IMR-90 (cell line): ENCODE measurements around the gene KDM2B. TPM values are rescaled to one million over a fixed set of nuclear protein-coding genes. Genes with fewer than 3 reads are reported as not detected.

Experiments
- ATAC-seq: fragments of 200-7000 bp; cut with Tn5 transposase; 2 replicates; pipeline ENCODE4 v1.9.1; 2020; ENCODE audit warnings: low read depth, mild to moderate bottlenecking, moderate library complexity
- BruUV-seq: library from RNA; stranded (reverse); fragments of 400-500 nt; replicated peaks from 2 replicates; lab custom pipeline; 2021; lab: Mats Ljungman, UMichigan
- CTCF ChIA-PET: fragments of 300-600 bp; formaldehyde crosslinking; extraction: SDS; loops from one replicate; lab custom pipeline; 2021; ENCODE audit warnings: antibody characterized with exemption; lab: Yijun Ruan, JAX
- POLR2A ChIA-PET: fragments of 300-600 bp; sonication (Branson Sonifier 250); formaldehyde crosslinking; loops from one replicate; lab custom pipeline; 2022; ENCODE audit warnings: antibody characterized with exemption; ENCODE audit not compliant: unreplicated experiment; lab: Charles Lee
- DNase-seq: peaks from one replicate; pipeline ENCODE4 v3.0.0; 2013
- H2AFZ ChIP-seq: replicated peaks from 2 replicates; pipeline ENCODE3; 2013; ENCODE audit warnings: low read length, mild to moderate bottlenecking; ENCODE audit not compliant: poor library complexity
- H2AK5ac ChIP-seq: 2 replicates; pipeline ENCODE4 v1.6.1; 2013; ENCODE audit warnings: low read depth, low read length, inconsistent platforms
- H2AK9ac ChIP-seq: replicated peaks from 2 replicates; pipeline ENCODE3; 2013; ENCODE audit warnings: mild to moderate bottlenecking, low read depth, low read length, moderate library complexity; ENCODE audit not compliant: poor library complexity
- H2BK120ac ChIP-seq: 2 replicates; pipeline ENCODE4 v1.6.1; 2013; ENCODE audit warnings: low read depth, low read length, inconsistent platforms
- H2BK15ac ChIP-seq: 3 replicates; pipeline ENCODE4 v1.6.1; 2013; ENCODE audit warnings: low read depth, low read length, inconsistent platforms
- H2BK20ac ChIP-seq: 2 replicates; pipeline ENCODE4 v1.6.1; 2013; ENCODE audit warnings: low read depth, mild to moderate bottlenecking, inconsistent platforms, low read length, moderate library complexity
- H2BK5ac ChIP-seq: 2 replicates; pipeline ENCODE4 v1.6.1; 2013; ENCODE audit warnings: mild to moderate bottlenecking, low read depth, low read length, inconsistent platforms; ENCODE audit not compliant: poor library complexity, severe bottlenecking
- H3K14ac ChIP-seq: replicated peaks from 2 replicates; pipeline ENCODE4 v1.6.1; 2013; ENCODE audit warnings: low read depth, low read length, inconsistent platforms
- H3K18ac ChIP-seq: 2 replicates; pipeline ENCODE4 v1.6.1; 2013; ENCODE audit warnings: low read depth, low read length, control low read depth
- H3K23ac ChIP-seq: 2 replicates; pipeline ENCODE4 v1.6.1; 2013; ENCODE audit warnings: low read depth, low read length, inconsistent platforms
- H3K27ac ChIP-seq: 2 replicates; pipeline ENCODE4 v1.5.1; 2013; ENCODE audit warnings: mild to moderate bottlenecking, control low read depth, low read length; ENCODE audit not compliant: insufficient read depth
- H3K27me3 ChIP-seq: 2 replicates; pipeline ENCODE4 v1.6.1; 2013; ENCODE audit warnings: low read length; ENCODE audit not compliant: control insufficient read depth, insufficient read depth
- H3K36me3 ChIP-seq: 2 replicates; pipeline ENCODE4 v1.6.1; 2013; ENCODE audit warnings: low read length, mixed read lengths; ENCODE audit not compliant: control insufficient read depth, insufficient read depth
- H3K4ac ChIP-seq: 2 replicates; pipeline ENCODE4 v1.6.1; 2013; ENCODE audit warnings: low read depth, low read length, inconsistent platforms
- H3K4me1 ChIP-seq: 2 replicates; pipeline ENCODE4 v1.6.1; 2013; ENCODE audit warnings: low read length, mixed read lengths; ENCODE audit not compliant: control insufficient read depth, insufficient read depth
- H3K4me2 ChIP-seq: 2 replicates; pipeline ENCODE4 v1.6.1; 2013; ENCODE audit warnings: low read depth, mild to moderate bottlenecking, control low read depth, low read length, moderate library complexity
- H3K4me3 ChIP-seq: 2 replicates; pipeline ENCODE4 v1.5.1; 2013; ENCODE audit warnings: low read depth, mild to moderate bottlenecking, control low read depth, low read length, moderate library complexity; ENCODE audit not compliant: insufficient read depth
- H3K56ac ChIP-seq: 2 replicates; pipeline ENCODE4 v1.6.1; 2013; ENCODE audit warnings: low read length, inconsistent platforms; ENCODE audit not compliant: insufficient read depth; ENCODE audit errors: extremely low read depth
- H3K79me1 ChIP-seq, 2 experiments: 2 replicates each; pipeline ENCODE4 v1.6.1; 2013; ENCODE audit warnings: low read length in 2 of 2, inconsistent platforms in 1 of 2, low read depth in 1 of 2
- H3K9ac ChIP-seq: 2 replicates; pipeline ENCODE4 v1.6.1; 2013; ENCODE audit warnings: low read depth, low read length, control low read depth
- H3K9me1 ChIP-seq: 2 replicates; pipeline ENCODE4 v1.6.1; 2013; ENCODE audit warnings: low read length, inconsistent platforms; ENCODE audit not compliant: insufficient read depth
- H3K9me3 ChIP-seq: 2 replicates; pipeline ENCODE4 v1.6.1; 2013; ENCODE audit warnings: low read length; ENCODE audit not compliant: control insufficient read depth, insufficient read depth
- H4K20me1 ChIP-seq: 2 replicates; pipeline ENCODE4 v1.6.1; 2013; ENCODE audit warnings: low read length, inconsistent platforms; ENCODE audit not compliant: insufficient read depth
- H4K5ac ChIP-seq: 2 replicates; pipeline ENCODE4 v1.6.1; 2013; ENCODE audit warnings: mild to moderate bottlenecking, low read depth, low read length, control low read depth
- H4K8ac ChIP-seq, 2 experiments: 2 replicates each; pipeline ENCODE4 v1.6.1; 2013; ENCODE audit warnings: low read depth in 2 of 2, low read length in 2 of 2, control low read depth in 1 of 2, inconsistent platforms in 1 of 2
- H4K91ac ChIP-seq: 2 replicates; pipeline ENCODE4 v1.6.1; 2013; ENCODE audit warnings: low read depth, low read length, inconsistent platforms; ENCODE audit not compliant: insufficient read depth
- CEBPB ChIP-seq: IDR thresholded peaks from 2 replicates; pipeline ENCODE4 v1.6.1; 2012; ENCODE audit warnings: low read depth, low read length, improper control_type of control experiment
- CHD1 ChIP-seq: IDR thresholded peaks from 2 replicates; pipeline ENCODE4 v1.6.1; 2012; ENCODE audit warnings: low read depth, low read length, improper control_type of control experiment
- CTCF ChIP-seq: conservative IDR thresholded peaks from 2 replicates; pipeline ENCODE4 v1.5.1; 2012; ENCODE audit warnings: mild to moderate bottlenecking, low read depth, low read length, improper control_type of control experiment
- ELK1 ChIP-seq: fragments of 150-350 bp; IDR thresholded peaks from 2 replicates; pipeline ENCODE4 v1.6.1; 2016; ENCODE audit warnings: low read depth, mild to moderate bottlenecking, low read length, moderate library complexity, borderline replicate concordance
- FOS ChIP-seq: fragments of 150-350 bp; IDR thresholded peaks from 2 replicates; pipeline ENCODE4 v1.6.1; 2016; ENCODE audit warnings: low read depth, low read length
- NFE2L2 ChIP-seq: fragments of 150-350 bp; IDR thresholded peaks from 2 replicates; pipeline ENCODE4 v1.6.1; 2016; ENCODE audit warnings: low read depth, mild to moderate bottlenecking, low read length
- POLR2A ChIP-seq: IDR thresholded peaks from 2 replicates; pipeline ENCODE4 v1.6.1; 2012; ENCODE audit warnings: mild to moderate bottlenecking, low read depth, low read length
- RAD21 ChIP-seq: IDR thresholded peaks from 2 replicates; pipeline ENCODE4 v1.6.1; 2012; ENCODE audit warnings: low read length, improper control_type of control experiment
- RFX5 ChIP-seq: IDR thresholded peaks from 2 replicates; pipeline ENCODE4 v1.8.0; 2012; ENCODE audit warnings: low read depth, mild to moderate bottlenecking, low read length, moderate library complexity
- WGBS, 2 experiments: methylation state at CpG; one replicate each; pipeline versions ENCODE4 v1.1.5 to v1.1.7; 2013; ENCODE audit warnings: missing lambda C conversion rate in 2 of 2; ENCODE audit not compliant: insufficient read length in 1 of 2; ENCODE audit errors: extremely low coverage in 2 of 2; 5-methylcytosine and 5-hydroxymethylcytosine counted together
- dilution Hi-C: fragments of 300-500 bp; cut with HindIII; formaldehyde crosslinking; loops from one replicate; pipeline ENCODE4 v1.14.3; 2018; ENCODE audit warnings: low sequenced_read_pairs; ENCODE audit not compliant: unreplicated experiment
- in situ Hi-C: fragments of 300-500 bp; cut with MboI; formaldehyde crosslinking; loops from 3 replicates; pipeline ENCODE4 v1.14.3; 2019; ENCODE audit warnings: low sequenced_read_pairs, inconsistent platforms, mixed read lengths
- intact Hi-C: fragments of 100-400 bp; cut with micrococcal nuclease; formaldehyde crosslinking; loops from 2 replicates; pipeline ENCODE4 v1.10.0; 2022
- polyA plus RNA-seq, 3 experiments: library from polyadenylated mRNA; depleted of rRNA; stranded (reverse); fragments of >200 nt; gene quantifications; 2 replicates each; pipeline ENCODE4 v1.2.3, GENCODE V29; 2012; ENCODE audit warnings: low replicate concordance in 1 of 3
- total RNA-seq: library from RNA; depleted of rRNA; stranded (reverse); fragments of >200 nt; gene quantifications from 2 replicates; pipeline ENCODE4 v1.2.3, GENCODE V29; 2012

The KDM2B gene
- total and polyA plus RNA-seq, 2 of the 4 experiments (the other 2 are of a cell fraction): 22.6 to 24.2 TPM

GRCh38 chr12:121529184-121529583, 51.6 kb downstream of the KDM2B start:
- Histone ChIP-seq H4K5ac (no peak overlapping the region), H2BK15ac (no peak overlapping the region), H2AFZ (no peak overlapping the region), H3K4ac (no peak overlapping the region), H3K4me1 (peaks cover 19% of the 10 kb centered on the region), H4K91ac (no peak overlapping the region), H2BK5ac (no peak overlapping the region), H3K56ac (no peak overlapping the region), H2BK20ac (no peak overlapping the region), H2AK5ac (no peak overlapping the region), H3K18ac (no peak overlapping the region), H3K36me3 (peaks cover 11% of the 10 kb centered on the region), H3K4me3 (no peak overlapping the region), H3K79me1 (peaks cover 9 to 37% of the 10 kb centered on the region in 2 experiments), H3K27ac (no peak overlapping the region), H3K23ac (no peak overlapping the region), H2AK9ac (no peak overlapping the region), H3K9me1 (peaks cover 30% of the 10 kb centered on the region; the same call in 1 of the 2 replicates), H3K9ac (no peak overlapping the region), H3K14ac (no peak overlapping the region), H3K9me3 (no peaks in the 10 kb centered on the region), H4K20me1 (peaks cover 4% of the 10 kb centered on the region; the same call in 1 of the 2 replicates), H4K8ac (no peak overlapping the region), H2BK120ac (no peak overlapping the region), H3K27me3 (no peaks in the 10 kb centered on the region), H3K4me2 (no peak overlapping the region)
- TF ChIP-seq FOS (no peak), RFX5 (no peak), ELK1 (no peak), NFE2L2 (no peak), CTCF (no peak), RAD21 (no peak), CHD1 (no peak), CEBPB (no peak), POLR2A (no peak)
- BruUV-seq: no TSS peak
- intact Hi-C loops (no loop called here), dilution Hi-C loops (no loop called here), in situ Hi-C loops (no loop called here)
- no CpG with 5 or more reads among the region's 7 CpGs for WGBS, 2 experiments
- no peak for DNase-seq
- POLR2A ChIA-PET: no interaction called here
- CTCF ChIA-PET: no interaction called here
- ATAC-seq: no peak
